AG20443 (cell line): Measurements from ENCODE around the gene RNF212.

ENCODE experiments used
- DNase-seq: peaks from one replicate; pipeline ENCODE4 v3.0.0; 2012; ENCODE audit warnings: low spot score, mixed read lengths

Gene RNF212

DNA sequence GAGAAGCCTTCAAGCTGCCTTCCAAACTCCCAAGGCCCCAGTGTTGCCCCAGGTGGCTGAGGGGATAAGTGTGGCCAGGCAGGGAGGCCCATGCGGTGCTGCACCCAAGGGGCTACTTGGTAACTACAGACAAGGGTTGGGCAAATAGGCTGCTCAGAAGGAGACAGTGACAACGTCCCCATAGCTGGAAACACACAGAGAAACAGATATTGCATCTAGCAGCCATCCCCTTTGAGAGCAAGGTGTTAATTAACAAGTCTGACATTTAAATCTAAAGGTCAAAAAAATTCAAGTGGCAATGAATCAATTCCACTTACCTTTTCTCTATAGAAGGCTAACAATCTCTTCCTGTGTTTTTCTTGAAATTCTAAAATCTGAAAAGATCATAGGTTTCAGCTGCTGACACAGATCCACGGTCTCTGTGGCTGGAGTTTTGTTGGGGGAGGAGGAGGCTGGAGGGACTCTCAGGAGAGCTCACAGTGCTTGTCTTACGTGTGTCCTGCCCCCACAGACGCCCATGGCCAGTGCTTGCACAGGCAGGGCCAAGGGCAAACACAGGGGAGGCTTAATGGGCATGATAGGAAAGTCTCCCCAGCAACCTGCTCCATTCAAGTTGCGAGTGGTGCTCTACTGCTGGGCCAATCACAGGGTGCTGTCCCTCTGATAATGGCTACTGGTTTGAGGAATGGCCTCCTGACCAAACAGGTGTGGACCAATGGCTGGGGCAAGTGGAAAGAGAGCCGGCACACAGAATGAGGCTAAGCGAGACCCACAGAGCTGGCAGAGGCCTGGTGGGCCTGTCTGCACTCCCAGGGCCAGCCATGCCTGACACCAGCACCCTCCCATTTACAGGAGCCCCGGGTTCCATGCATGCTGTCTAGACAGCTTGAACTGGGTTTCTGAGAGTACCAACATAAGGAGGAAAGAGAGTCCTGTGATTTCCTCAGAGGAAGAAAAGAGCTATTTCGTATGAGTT lies 22.6 kb downstream of the RNF212 start:
- no peak for DNase-seq

DNA sequence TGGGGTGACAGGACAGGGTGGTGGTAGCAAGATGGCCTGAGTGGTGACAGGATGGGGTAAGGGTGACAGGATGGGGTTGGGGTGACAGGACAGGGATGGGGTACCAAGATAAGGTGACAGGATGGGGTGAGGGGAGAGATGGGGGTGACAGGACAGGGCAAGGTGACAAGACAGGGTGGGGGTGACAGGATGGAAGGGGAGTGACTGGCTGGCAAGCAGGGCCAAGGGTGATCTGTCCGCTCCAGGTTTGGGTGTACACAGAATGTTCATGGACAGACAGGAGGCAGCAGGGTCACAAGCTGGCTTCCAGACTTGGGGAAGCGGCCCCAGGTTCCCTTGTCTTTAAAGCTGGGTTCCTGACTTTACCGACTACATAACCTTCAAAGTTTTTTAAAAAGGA lies 23.3 kb downstream of the RNF212 start:
- DNase-seq: no peak

DNA sequence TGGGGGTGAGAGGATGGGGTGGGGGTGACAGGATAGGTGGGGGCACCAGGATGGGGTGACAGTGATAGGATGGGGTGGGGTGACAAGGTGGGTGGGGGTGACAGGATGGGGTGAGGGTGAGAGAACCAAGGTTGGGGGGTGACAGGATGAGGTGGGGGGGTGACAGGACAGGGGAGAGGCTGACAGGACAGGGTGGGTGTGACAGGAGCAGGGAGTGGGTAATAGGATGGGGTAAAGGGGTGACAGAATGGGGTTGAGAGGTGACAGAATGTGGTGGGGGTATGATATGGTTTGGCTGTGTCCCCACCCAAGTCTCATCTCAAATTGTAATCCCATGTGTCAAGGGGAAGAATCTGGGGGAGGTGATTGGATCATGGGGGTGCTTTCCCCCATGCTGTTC lies 26.0 kb downstream of the RNF212 start:
- DNase-seq: no peak

DNA sequence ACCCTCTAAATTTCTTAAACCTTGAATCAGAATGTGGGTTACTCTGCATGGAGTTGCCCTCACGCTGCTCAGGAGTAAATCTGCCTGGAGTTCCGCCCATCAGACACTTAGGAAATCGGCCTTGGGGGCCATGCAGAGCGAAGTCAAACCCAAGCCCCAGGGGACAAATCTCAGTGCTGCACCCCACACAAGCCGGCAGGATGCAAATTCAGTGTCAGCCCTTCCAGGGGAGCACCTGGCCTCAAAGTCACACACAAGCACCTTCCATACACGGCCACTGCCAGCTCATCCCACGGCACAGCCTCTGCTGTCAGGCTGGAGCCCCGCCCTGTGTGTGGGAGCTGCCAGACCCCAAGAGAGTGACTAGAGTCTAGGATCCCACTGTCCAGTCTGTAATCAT lies 27.4 kb downstream of the RNF212 start:
- DNase-seq: no peak

DNA sequence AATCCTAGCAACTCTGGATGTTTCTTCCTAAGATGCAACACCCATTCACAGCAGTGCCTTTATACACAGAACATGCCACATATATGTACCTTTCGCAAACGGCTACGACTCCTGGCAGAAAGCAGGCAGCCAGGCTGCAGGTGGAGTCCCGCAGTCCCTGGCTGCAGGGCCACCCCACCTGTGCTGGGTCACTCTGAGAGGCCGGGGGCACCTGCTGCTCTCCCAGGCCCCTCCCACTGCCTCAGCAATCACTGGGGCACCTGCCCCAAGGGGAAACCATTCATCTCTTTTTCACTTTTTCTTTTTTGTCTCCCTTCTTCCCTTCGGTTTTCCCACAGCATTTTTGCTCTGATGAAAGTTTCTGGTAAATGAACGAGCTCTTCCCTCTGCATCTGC lies 28.0 kb downstream of the RNF212 start:
- no peak for DNase-seq

DNA sequence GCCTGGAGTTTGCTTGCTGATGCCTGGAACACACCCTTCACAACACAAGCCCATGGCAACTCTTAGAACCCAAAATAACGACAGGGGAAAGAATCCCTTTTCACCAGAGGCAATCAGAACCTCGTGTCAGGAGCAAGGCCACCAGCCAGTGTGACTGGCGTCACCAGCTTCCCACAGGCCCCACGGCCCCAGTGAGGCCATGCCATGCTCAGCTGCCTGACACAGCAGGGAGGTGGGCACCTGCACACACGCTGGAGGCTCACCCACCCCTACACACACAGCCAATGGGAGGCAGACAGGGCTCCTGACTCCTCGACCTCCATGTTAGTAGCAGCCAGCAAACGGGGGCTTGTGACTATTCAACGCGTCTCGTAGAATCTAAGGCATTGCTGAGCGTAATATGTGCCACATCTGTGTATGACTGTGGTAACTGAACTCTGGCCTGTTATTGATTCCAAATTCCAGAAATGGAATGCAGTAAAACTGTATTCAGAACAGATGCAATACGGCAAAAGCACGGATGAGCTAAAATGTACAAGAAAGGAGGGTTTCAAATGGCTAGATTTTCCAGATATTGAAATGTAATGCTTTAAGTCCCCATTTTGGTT lies 28.5 kb downstream of the RNF212 start:
- DNase-seq: peak; percentile 30

GRCh38 chr4:1084394-1084793 lies 29.0 kb downstream of the RNF212 start:
- DNase-seq: no peak

DNA sequence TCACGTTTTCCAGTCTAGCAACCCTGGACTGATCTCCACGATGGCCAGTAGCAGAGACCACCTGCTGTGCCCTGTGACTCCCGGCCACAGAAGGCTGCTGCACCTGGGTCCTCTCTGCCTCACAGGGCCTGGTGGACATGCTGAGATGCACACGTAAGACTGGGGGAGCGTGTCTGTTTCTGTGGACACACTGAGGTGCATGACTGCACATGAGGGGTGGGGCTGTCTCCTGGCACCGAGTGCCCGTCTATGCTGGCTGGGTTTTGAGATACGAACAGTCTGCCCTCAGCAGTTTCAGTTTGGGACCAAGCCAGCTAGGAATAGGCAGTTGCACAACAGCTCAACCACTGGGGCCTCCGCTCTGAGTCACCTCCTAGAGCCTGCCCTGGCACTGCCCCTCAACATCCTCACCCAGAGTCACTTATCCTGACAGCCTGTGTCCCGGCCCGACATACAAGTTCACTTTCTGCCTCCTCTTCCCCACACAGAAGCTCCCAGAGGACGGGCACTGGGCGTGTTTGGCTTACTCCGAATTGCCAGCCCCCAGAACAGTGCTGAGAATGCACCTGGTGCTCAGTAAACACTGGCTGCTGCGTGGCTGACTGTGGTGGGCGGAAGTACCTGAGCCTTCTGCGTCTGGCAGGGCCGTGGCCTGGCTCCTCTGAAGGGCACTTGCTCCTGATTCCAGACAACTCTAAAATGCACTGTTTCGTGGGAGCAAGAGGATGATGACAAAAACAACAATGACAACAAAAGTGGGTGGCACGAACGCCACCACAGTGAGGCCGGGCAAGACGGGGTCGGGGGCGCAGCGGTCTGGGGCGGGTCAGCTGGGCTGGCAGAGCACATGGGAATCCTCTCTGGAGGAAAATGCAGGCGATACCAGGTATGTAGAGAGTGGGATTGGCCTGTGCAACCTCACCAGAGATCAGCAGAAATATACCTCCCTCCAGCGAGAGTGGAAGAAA lies 30.9 kb downstream of the RNF212 start:
- peak; percentile 96 for DNase-seq

DNA sequence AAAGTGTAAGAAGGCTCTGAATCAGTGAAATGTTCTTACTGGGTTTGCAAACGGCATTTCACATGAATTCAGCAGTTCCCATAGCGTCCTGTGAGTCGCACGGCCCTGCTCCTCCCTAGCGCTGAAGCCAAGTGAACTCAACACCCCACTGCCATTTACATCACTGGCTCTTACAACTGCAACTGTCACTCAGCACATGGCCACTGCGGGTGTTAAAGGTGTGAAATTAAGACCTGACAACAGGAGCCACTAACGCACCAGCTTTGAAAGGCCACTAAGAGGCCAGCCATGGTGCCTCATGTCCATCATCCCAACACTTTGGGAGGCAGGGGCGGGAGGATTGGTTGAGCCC lies 31.7 kb downstream of the RNF212 start:
- no peak for DNase-seq

DNA sequence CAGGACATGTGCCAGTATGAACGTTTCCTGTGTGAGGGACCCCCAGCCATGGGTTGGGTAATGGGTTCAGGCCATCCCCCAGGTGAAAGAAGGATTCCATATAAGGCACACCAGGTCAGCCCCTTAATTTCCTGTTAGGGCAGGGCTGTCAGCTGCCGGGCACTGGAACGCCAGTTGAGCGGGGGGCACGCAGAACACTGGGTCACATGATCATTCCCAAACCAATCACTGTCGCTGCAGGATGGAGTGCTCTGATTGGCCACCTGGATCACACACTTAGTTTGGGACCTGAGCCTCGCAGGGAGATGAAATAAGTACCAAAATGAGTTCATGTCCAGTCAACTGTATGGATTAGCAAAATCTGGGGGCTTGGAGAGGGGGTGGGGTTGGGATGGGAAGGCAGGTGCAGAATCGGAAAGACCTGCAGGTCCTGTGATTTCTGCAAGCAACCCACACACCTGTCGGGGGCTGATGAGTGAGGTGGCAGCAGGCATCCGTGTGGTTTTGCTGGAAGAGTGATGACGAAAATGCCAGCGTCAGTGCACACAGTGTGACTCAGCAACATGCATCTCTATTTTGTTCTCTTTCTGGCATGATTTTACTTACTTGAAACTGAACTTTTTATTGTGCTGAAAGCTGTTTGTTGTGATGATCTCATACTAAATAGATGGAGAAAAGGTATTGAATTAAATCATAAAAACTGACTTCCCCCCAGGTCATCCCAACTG lies 32.2 kb downstream of the RNF212 start:
- no peak for DNase-seq

DNA sequence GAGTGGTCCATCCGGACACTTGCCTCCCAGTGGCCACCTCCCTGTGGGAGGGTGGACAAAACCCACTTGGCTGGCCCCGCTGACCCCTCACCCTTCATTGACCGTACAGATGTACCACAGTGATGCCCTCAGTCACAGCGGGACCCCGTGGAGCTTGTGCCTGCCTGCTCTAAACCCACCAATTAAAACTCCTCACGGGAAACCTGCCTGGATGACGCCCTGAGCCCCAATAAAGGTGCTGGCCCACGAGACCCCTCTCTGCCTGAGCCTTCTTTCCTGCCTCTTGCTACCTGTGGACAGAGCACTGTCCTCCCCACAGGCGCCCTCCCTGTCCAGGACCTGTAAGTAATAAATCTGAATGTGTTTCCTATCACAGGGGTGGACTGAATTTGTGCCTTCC lies 32.9 kb downstream of the RNF212 start:
- DNase-seq: no peak

GRCh38 chr4:1079711-1080265 lies 33.6 kb downstream of the RNF212 start:
- no peak for DNase-seq

GRCh38 chr4:1078490-1078889 lies 34.9 kb downstream of the RNF212 start:
- DNase-seq: no peak

- no peak for DNase-seq
Observed at GRCh38 chr4:1077711-1078477, 35.5 kb downstream of the RNF212 start.

DNA sequence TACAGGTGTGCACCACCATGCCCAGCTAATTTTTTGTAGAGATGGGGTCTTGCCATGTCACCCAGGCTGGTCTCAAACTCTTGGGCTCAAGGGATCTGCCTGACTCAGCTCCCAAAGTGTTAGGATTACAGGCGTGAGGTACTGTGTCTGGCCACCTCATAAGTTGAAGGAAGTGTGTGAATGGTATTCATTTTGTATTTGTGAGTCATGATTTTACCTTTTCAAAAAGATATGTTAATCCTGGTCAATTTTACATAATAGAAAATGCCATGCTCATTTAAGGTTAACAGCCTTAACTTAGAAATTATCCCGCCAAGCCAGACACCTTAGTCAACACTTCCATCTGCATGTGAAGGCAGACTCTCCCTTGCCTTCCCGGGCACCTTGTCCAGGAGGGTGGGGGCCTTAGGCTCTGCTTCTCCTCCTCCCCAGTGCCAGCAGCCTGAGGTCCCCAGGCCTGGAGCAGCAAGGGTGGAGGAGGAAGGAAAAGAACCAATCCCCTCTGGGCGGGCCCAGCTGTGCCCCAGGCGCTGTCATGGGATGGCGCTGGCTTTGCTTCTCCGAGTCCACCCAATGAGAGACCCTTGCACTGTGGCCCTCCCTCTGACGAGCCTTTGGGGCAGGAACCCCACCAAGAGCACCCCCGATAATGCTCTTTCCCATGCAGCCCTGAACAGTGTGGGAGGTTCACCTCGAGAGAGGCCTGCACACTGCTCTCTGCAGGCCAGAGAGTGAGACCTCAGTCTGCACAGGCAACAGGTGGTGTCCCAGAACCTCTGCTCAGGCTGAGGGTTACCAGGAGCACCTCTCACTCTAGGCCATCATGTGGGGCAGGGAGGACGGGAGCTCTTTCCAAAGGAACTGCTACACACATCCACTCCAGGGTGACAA lies 37.3 kb downstream of the RNF212 start:
- no peak for DNase-seq

- no peak for DNase-seq
Observed at GRCh38 chr4:1075225-1075624, 38.1 kb downstream of the RNF212 start.

DNA sequence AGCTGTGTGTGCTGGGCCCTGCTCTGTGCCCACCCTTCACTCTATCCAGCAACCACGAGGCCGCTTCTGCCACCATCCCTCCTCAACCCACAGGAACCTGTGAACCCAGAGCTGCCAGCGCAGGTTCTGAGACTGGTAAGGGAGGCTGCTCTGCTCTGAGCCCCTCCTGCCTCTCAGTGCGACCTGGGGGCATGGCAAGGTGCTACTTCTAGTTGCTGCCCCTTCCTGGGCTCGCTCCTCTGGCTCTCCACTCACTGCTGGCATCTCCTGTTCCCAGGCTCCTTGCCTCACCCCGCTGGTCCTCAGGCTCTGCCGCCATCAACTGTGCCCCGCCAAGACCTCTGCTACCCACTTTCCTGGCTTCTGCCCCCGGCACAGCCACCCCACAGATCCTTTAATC lies 39.3 kb downstream of the RNF212 start:
- no peak for DNase-seq

GRCh38 chr4:1072830-1073446 lies 40.4 kb downstream of the RNF212 start:
- DNase-seq: peak; percentile 81

- no peak for DNase-seq
Observed at GRCh38 chr4:1069394-1069793, 44.0 kb downstream of the RNF212 start.
